ENCODE results near the gene LHX8.

LHX8 gene

GRCh38 chr1:75136195-75136815 is 2.1 kb downstream of the LHX8 start:
- H3K9me3 ChIP-seq (ENCODE audit: control insufficient read depth, insufficient read depth, low read depth, low read length), result no peaks in the 10 kb centered on the region

DNA sequence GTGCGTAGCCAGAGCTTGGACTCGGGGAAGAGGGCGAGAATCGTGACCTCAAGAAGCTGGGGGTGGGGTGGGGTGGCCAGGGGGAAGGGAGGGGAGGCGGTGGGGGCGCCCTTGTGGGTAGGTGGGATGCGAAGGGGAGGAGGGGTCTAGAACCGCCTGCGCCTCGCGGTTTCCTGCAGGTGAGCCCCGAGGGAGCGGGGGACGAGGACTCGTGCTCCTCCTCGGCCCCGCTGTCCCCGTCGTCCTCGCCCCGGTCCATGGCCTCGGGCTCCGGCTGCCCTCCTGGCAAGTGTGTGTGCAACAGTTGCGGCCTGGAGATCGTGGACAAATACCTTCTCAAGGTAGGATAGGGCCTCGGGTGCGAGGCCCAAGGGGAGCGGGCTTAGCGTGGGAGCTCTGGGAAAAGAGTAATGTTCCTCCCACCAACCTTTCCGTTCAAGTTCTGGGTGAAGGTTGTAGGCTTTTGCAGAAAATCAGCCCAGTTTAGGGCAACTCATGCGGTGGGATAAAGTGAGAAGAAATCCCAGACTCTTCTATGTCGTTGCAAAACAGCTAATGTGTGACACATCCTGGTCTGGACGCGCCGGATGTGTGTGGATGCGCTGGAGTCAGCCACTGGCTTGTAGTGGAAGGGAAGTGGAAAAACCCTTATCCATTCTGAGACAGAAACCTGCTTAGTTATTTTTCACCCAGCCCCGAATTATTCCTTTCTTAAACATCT is 2.9 kb downstream of the LHX8 start:
- TF ChIP-seq ZNF223 (tag by site-specific recombination; IDR thresholded peaks at IDR 0.05) (no peak), SCRT2 (tag by site-specific recombination; IDR thresholded peaks at IDR 0.05) (0 out of 2 replicates have a peak, but pooled peaks have one; percentile 11), ZNF433 (tag by site-specific recombination; IDR thresholded peaks at IDR 0.05; ENCODE audit: low read depth) (no peak), ZBTB8A (tag by site-specific recombination; IDR thresholded peaks at IDR 0.05) (0 out of 2 replicates have a peak, but pooled peaks have one; percentile 31), ZNF112 (tag by site-specific recombination; IDR thresholded peaks at IDR 0.05) (no peak)
- Histone ChIP-seq H3K4me1 (ENCODE audit: control insufficient read depth, insufficient read depth, low read length) (no peaks in the 10 kb centered on the region), H3K4me3 (ENCODE audit: low read depth, low read length) (no peak overlapping the region), H3K9me3 (ENCODE audit: control insufficient read depth, insufficient read depth, low read depth, low read length) (no peaks in the 10 kb centered on the region), H3K27ac (ENCODE audit: extremely low read depth, low read depth, low read length) (no peak overlapping the region), H3K36me3 (ENCODE audit: control insufficient read depth in 2 of 2, insufficient read depth in 1 of 2, low read length in 2 of 2) (peaks cover 0 to under 1% of the 10 kb centered on the region in 2 experiments; a peak in 1 of 3 replicates)
- CTCF ChIA-PET, result interaction anchor here (1.0 kb wide), 1 partner anchor 66 kb away, joined by 3 read pairs; no protein-coding TSS in a partner anchor
- POLR2A ChIA-PET, result no interaction called here

More at GRCh38 chr1:75136195-75136815, 2.1 kb downstream of the LHX8 start:
- CTCF ChIA-PET, result interaction anchor here (0.7 to 1.1 kb wide), 5 partner anchors 44 to 364 kb away, joined by 3 to 6 read pairs (median 5); no protein-coding TSS in a partner anchor
- TF ChIP-seq, protein P1, sequence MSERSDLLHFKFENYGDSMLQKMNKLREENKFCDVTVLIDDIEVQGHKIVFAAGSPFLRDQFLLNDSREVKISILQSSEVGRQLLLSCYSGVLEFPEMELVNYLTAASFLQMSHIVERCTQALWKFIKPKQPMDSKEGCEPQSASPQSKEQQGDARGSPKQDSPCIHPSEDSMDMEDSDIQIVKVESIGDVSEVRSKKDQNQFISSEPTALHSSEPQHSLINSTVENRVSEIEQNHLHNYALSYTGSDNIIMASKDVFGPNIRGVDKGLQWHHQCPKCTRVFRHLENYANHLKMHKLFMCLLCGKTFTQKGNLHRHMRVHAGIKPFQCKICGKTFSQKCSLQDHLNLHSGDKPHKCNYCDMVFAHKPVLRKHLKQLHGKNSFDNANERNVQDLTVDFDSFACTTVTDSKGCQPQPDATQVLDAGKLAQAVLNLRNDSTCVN (tag by site-specific recombination; optimal IDR thresholded peaks at IDR 0.05), result peak; percentile 53
- TF ChIP-seq, protein P2, sequence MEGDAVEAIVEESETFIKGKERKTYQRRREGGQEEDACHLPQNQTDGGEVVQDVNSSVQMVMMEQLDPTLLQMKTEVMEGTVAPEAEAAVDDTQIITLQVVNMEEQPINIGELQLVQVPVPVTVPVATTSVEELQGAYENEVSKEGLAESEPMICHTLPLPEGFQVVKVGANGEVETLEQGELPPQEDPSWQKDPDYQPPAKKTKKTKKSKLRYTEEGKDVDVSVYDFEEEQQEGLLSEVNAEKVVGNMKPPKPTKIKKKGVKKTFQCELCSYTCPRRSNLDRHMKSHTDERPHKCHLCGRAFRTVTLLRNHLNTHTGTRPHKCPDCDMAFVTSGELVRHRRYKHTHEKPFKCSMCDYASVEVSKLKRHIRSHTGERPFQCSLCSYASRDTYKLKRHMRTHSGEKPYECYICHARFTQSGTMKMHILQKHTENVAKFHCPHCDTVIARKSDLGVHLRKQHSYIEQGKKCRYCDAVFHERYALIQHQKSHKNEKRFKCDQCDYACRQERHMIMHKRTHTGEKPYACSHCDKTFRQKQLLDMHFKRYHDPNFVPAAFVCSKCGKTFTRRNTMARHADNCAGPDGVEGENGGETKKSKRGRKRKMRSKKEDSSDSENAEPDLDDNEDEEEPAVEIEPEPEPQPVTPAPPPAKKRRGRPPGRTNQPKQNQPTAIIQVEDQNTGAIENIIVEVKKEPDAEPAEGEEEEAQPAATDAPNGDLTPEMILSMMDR (tag by site-specific recombination; IDR thresholded peaks at IDR 0.05), result peak; percentile 18; the same call in 1 of the 2 replicates
- TF ChIP-seq ZBTB20 (tag by site-specific recombination; IDR thresholded peaks at IDR 0.05) (peak; percentile 46; the same call in 1 of the 2 replicates), ZBTB8A (tag by site-specific recombination; IDR thresholded peaks at IDR 0.05) (peak; percentile 67), ZNF600 (tag by site-specific recombination; IDR thresholded peaks at IDR 0.05) (peak; percentile 31; the same call in 1 of the 2 replicates), ZNF561 (tag by site-specific recombination; IDR thresholded peaks at IDR 0.05; ENCODE audit: borderline replicate concordance) (peak; percentile 60; the same call in 1 of the 2 replicates), ZNF341 (tag by site-specific recombination; IDR thresholded peaks at IDR 0.05; ENCODE audit: low read depth) (peak; percentile 38; the same call in 1 of the 2 replicates), ZNF529 (tag by site-specific recombination; IDR thresholded peaks at IDR 0.05; ENCODE audit: insufficient replicate concordance) (no peak), ZNF335 (tag by site-specific recombination; conservative IDR thresholded peaks at IDR 0.05) (peak; percentile 54), ZSCAN30 (tag by site-specific recombination; IDR thresholded peaks at IDR 0.05) (peak; percentile 71; the same call in 1 of the 2 replicates), SETDB1 (IDR thresholded peaks at IDR 0.05; ENCODE audit: insufficient read length, low read length) (no peak)
- TF ChIP-seq, protein P3, sequence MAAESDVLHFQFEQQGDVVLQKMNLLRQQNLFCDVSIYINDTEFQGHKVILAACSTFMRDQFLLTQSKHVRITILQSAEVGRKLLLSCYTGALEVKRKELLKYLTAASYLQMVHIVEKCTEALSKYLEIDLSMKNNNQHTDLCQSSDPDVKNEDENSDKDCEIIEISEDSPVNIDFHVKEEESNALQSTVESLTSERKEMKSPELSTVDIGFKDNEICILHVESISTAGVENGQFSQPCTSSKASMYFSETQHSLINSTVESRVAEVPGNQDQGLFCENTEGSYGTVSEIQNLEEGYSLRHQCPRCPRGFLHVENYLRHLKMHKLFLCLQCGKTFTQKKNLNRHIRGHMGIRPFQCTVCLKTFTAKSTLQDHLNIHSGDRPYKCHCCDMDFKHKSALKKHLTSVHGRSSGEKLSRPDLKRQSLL (tag by site-specific recombination; IDR thresholded peaks at IDR 0.05), result peak; percentile 86; the same call in 1 of the 2 replicates
- TF ChIP-seq, protein P4, sequence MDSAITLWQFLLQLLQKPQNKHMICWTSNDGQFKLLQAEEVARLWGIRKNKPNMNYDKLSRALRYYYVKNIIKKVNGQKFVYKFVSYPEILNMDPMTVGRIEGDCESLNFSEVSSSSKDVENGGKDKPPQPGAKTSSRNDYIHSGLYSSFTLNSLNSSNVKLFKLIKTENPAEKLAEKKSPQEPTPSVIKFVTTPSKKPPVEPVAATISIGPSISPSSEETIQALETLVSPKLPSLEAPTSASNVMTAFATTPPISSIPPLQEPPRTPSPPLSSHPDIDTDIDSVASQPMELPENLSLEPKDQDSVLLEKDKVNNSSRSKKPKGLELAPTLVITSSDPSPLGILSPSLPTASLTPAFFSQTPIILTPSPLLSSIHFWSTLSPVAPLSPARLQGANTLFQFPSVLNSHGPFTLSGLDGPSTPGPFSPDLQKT (IDR thresholded peaks at IDR 0.05; ENCODE audit: borderline replicate concordance, low read depth, low read length), result no peak
- POLR2A ChIA-PET, result no interaction called here
- Histone ChIP-seq H3K4me3 (ENCODE audit: low read depth, low read length) (peak overlapping the region; percentile 46), H3K36me3 (ENCODE audit: control insufficient read depth in 2 of 2, insufficient read depth in 1 of 2, low read length in 2 of 2) (no peaks in the 10 kb centered on the region), H3K4me1 (ENCODE audit: control insufficient read depth, insufficient read depth, low read length) (no peaks in the 10 kb centered on the region), H3K27ac (ENCODE audit: extremely low read depth, low read depth, low read length) (peak overlapping the region; percentile 60; the same call in 1 of the 2 replicates)
